GM12875 (cell line): ENCODE measurements around the gene XRN1.
"Not testable (repeated sequence)": the region's sequence is repeated elsewhere in the genome, so short reads cannot be mapped to it uniquely, and the experiment has no call there.

Experiments
- H3K4me3 ChIP-seq: one replicate; pipeline ENCODE4 v1.5.1; 2011; ENCODE audit warnings: low read depth, low read length, control low read depth
- CTCF ChIP-seq: IDR thresholded peaks from 2 replicates; pipeline ENCODE4 v1.5.1; 2011; ENCODE audit warnings: low read depth, mild to moderate bottlenecking, control low read depth, inconsistent platforms, low read length, moderate library complexity, borderline replicate concordance; ENCODE audit not compliant: insufficient read depth

Gene XRN1

GRCh38 chr3:142356818-142357217 lies 91.0 kb downstream of the XRN1 start:
- TF ChIP-seq CTCF: no peak
- H3K4me3 ChIP-seq: no peak overlapping the region

- H3K4me3 ChIP-seq: no peak overlapping the region
Measured at GRCh38 chr3:142355692-142356091, 92.1 kb downstream of the XRN1 start.

GRCh38 chr3:142354076-142354475 lies 93.8 kb downstream of the XRN1 start:
- no peak overlapping the region for H3K4me3 ChIP-seq
- TF ChIP-seq CTCF: no peak

More at GRCh38 chr3:142355692-142356091, 92.1 kb downstream of the XRN1 start:
- TF ChIP-seq CTCF: no peak

GRCh38 chr3:142353571-142353970 lies 94.3 kb downstream of the XRN1 start:
- H3K4me3 ChIP-seq: no peak overlapping the region

GRCh38 chr3:142352698-142353097 lies 95.1 kb downstream of the XRN1 start:
- H3K4me3 ChIP-seq: not testable (repeated sequence)

More at GRCh38 chr3:142353571-142353970, 94.3 kb downstream of the XRN1 start:
- TF ChIP-seq CTCF: no peak

- no peak overlapping the region for H3K4me3 ChIP-seq
Measured at GRCh38 chr3:142348460-142348859, 99.4 kb downstream of the XRN1 start.

GRCh38 chr3:142337994-142338393 lies 109.8 kb downstream of the XRN1 start:
- no peak for TF ChIP-seq CTCF
- no peak overlapping the region for H3K4me3 ChIP-seq

More at GRCh38 chr3:142348460-142348859, 99.4 kb downstream of the XRN1 start:
- TF ChIP-seq CTCF: no peak

- TF ChIP-seq CTCF: no peak
- H3K4me3 ChIP-seq: no peak overlapping the region
Measured at GRCh38 chr3:142332390-142332789, 115.4 kb downstream of the XRN1 start.

GRCh38 chr3:142324275-142324953 lies 123.4 kb downstream of the XRN1 start:
- not testable (repeated sequence) for H3K4me3 ChIP-seq
